HG03457 (cell line): ENCODE data around the gene DNAJB14.

ENCODE experiments used
- ATAC-seq: cut with Tn5 transposase; IDR thresholded peaks from one replicate; pipeline ENCODE4 v1.9.1; 2021; ENCODE audit warnings: moderate number of reproducible peaks; ENCODE audit not compliant: unreplicated experiment

Gene DNAJB14

GRCh38 chr4:99872570-99872969, 73.8 kb downstream of the DNAJB14 start:
- no peak for ATAC-seq

GRCh38 chr4:99868126-99868596, 78.3 kb downstream of the DNAJB14 start:
- ATAC-seq = no peak

- no peak for ATAC-seq
Observed at GRCh38 chr4:99863804-99864203, 82.6 kb downstream of the DNAJB14 start.

GRCh38 chr4:99861120-99861905, 85.1 kb downstream of the DNAJB14 start:
- peak; percentile 49 for ATAC-seq

DNA sequence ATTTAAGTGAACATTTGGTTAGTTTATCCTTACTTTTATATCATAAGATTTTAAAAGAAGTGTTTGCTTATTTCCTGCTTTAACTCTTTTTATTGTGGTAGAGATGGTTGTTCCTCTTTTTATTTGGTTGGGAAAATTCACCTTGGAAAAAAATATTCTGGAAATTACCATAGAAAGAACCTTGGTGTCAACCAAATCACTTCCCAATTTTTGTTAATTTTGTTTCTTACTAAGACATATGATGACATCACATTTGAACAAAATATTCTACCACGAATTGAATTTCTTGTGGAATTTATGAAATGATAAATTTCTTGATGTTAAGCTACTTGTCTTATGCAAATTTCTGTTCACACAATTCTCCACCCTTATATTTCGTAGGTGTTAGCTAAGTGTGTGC, 85.9 kb downstream of the DNAJB14 start:
- no peak for ATAC-seq

GRCh38 chr4:99859618-99860017, 86.8 kb downstream of the DNAJB14 start:
- ATAC-seq = peak; percentile 41

- no peak for ATAC-seq
Observed at GRCh38 chr4:99857307-99857706, 89.1 kb downstream of the DNAJB14 start.

DNA sequence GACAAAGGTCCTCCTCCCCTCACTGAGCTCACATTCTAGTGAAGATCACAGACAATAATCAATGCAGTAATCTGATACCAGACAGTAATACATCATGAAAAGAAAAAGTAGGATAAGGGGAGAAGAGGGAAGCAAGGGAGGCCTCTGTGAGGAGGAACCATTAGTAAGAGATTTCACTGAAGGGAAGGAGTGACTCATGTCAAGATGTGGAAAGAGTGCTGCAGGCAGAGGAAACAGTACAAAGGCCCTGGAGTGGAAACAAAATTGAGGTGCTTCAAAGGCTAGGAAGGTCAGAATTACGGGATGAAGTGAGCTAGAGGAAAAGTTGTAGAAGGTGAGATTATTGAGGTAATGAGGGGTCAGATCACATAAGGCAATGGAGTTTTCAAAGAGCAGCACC, 90.3 kb downstream of the DNAJB14 start:
- no peak for ATAC-seq

- ATAC-seq = peak; percentile 30
Observed at GRCh38 chr4:99855678-99856077, 90.7 kb downstream of the DNAJB14 start.

DNA sequence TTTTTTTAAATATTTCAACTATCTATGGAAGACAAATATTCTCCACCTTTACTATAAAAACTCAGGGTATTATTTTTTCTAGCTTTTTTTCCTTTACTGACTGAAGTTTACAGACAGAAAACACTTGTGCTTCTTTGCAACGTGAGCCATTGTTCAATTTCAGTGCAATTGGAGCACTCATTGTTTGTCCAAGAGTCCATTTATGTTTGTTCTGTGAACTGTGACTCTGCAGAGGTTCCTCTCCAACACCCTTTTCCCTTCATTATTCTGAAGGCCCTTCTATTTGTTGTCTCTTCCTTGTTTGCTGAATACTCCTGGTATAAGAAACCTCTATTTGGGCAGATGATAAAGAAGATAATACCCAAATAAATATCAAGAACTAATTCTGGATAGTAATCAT, 92.4 kb downstream of the DNAJB14 start:
- no peak for ATAC-seq

GRCh38 chr4:99853190-99853589, 93.2 kb downstream of the DNAJB14 start:
- ATAC-seq = no peak

GRCh38 chr4:99852199-99852749, 94.1 kb downstream of the DNAJB14 start:
- no peak for ATAC-seq

DNA sequence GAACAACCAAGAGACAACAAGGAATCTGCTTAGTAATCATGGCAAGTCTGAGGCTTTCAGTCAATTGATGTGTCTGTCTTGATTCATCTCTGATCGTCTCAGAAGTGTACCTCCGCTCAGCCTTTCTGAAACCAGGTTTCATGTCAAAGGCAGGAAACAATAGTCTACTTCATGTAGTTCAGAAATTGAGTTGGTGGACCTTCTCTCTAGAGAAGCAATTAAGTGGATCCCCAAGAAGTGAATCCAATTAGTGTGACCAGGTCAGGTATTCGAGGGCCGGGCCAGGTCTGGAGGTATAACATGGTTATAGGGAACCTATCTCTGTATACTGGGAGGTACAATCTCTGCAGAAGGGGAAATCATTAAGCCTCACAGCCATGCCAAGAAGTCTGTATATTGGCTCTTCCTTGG, 97.8 kb downstream of the DNAJB14 start:
- ATAC-seq = peak; percentile 24

DNA sequence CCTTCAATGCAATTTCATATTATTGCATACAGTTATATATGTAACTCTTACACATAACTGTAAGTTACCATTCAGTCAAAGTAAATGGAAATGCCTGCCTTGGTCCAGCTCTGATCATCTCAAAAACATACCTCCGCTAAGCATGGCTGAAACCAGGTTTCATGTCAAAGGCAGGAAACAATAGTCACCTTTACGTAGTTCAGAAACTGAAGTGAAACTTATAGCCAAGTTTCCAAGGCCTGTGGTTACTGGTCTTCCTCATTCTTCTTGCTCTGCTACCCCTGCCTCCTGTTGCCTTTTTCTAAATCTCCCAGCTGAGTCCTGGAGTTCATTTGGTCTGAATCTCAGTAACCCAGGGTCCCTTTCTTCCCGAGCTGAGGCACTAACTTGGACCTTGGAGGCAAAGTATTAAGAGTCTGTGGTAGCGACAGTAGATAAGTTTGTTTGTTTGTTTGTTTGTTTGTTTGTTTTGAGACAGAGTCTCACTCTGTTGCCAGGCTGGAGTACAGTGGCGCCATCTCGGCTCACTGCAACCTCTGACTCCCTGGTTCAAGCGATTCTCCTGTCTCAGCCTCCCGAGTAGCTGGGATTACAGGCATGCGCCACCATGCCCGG, 98.9 kb downstream of the DNAJB14 start:
- ATAC-seq = peak; percentile 50

DNA sequence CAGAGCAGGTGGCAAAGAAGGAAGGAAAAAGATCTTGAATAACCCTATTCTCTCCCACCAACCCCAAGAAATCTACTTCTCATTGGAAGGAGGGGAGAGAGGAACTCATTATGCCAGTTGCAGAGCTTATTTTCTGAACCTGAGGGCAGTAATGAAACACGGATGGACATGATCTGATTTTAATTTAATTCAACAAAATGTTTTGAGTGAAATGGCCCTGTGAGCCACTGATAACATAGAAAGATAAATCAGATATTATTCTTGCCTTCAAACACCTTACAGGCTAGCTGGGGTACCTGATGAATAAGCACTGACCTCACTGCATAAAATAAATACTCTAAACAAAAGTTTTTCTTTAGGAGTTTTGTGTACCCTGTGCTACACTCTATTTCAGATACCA, 99.5 kb downstream of the DNAJB14 start:
- ATAC-seq = no peak
